Gastrocnemius medialis (tissue), 4 donors: ENCODE measurements around the gene TMEM53. TPM values are rescaled to one million over a fixed set of nuclear protein-coding genes. Genes with fewer than 3 reads are reported as not detected.

Experiments used
- ATAC-seq, 2 donors: fragments of 150-250 bp; one replicate each; pipeline ENCODE4 v1.9.1; 2016
- DNase-seq, 2 donors: peaks; one replicate each; pipeline ENCODE4 v3.0.0-alpha.2; 2019
- H3K27ac ChIP-seq, 4 donors: fragments of 200-600 bp; sonication (generic); 1 replicate in 1 of 4; 2 replicates in 3 of 4; pipeline ENCODE4 v1.5.1; 2016 to 2018; ENCODE audit warnings: mild to moderate bottlenecking in 2 of 4, moderate library complexity in 1 of 4
- H3K27me3 ChIP-seq, 3 donors: fragments of 200-600 bp; sonication (generic) in 2 of 3; 1 replicate in 1 of 3; 2 replicates in 2 of 3; pipeline versions ENCODE4 v1.5.1 to v1.6.0; 2016 to 2019; ENCODE audit warnings: mild to moderate bottlenecking in 1 of 3, moderate library complexity in 1 of 3
- H3K36me3 ChIP-seq, 2 donors: fragments of 200-600 bp; sonication (generic) in 1 of 2; one replicate each; pipeline ENCODE4 v1.5.1; 2017 to 2018
- H3K4me1 ChIP-seq, 2 donors: fragments of 200-600 bp; sonication (generic) in 1 of 2; one replicate each; pipeline ENCODE4 v1.5.1; 2016 to 2017; ENCODE audit warnings: mild to moderate bottlenecking in 2 of 2
- H3K4me3 ChIP-seq, 4 donors: fragments of 200-600 bp; sonication (generic) in 3 of 4; 1 replicate in 1 of 4; 2 replicates in 3 of 4; pipeline ENCODE4 v1.5.1; 2016 to 2019; ENCODE audit warnings: mild to moderate bottlenecking in 2 of 4
- H3K9me3 ChIP-seq, 3 donors: fragments of 200-600 bp; sonication (generic) in 2 of 3; 1 replicate in 1 of 3; 2 replicates in 2 of 3; pipeline ENCODE4 v1.5.1; 2016 to 2019
- CTCF ChIP-seq, 5 experiments: fragments of 450-650 bp in 3 of 5; fragments of 200-600 bp in 2 of 5; sonication (generic) in 2 of 5; IDR thresholded peaks in 4 of 5; conservative IDR thresholded peaks in 1 of 5; 1 replicate in 4 of 5; 2 replicates in 1 of 5; pipeline ENCODE4 v1.5.1; 2016 to 2019; ENCODE audit warnings: antibody characterized with exemption in 5 of 5, mild to moderate bottlenecking in 3 of 5, moderate library complexity in 3 of 5
- POLR2A ChIP-seq, 2 donors: fragments of 450-650 bp; IDR thresholded peaks; one replicate each; pipeline ENCODE4 v1.6.1; 2017; ENCODE audit warnings: antibody characterized with exemption in 2 of 2, mild to moderate bottlenecking in 2 of 2, moderate library complexity in 2 of 2
- in situ Hi-C, 4 donors: fragments of 200-750 bp; cut with MboI; loops; one replicate each; pipeline versions ENCODE4 v1.15.0 to v1.8.0; 2017; ENCODE audit warnings: low sequenced_read_pairs in 4 of 4
- intact Hi-C: fragments of 100-400 bp; cut with DNase I; formaldehyde crosslinking; loops from one replicate; pipeline ENCODE4 v1.15.1; 2023; ENCODE audit warnings: low total_unique reads
- total RNA-seq, 4 donors: library from RNA; depleted of rRNA; stranded (reverse); fragments of >200 nt; gene quantifications; one replicate each; pipeline versions ENCODE4 v1.1.0 to v1.2.3, GENCODE V29; 2016

Gene TMEM53
- total RNA-seq, 4 donors from 2014 or later: 2.6 to 5.9 (median 4.2) TPM

GRCh38 chr1:44616284-44616990 is 57.8 kb downstream of the TMEM53 start:
- in situ Hi-C loops: no loop called here
- Histone ChIP-seq H3K4me3 (peak overlapping the region in 3 of 4 donors; percentile 27 to 48 (median 43)), H3K4me1 (no peaks in the 10 kb centered on the region), H3K9me3 (no peaks in the 10 kb centered on the region), H3K27ac (no peak overlapping the region), H3K36me3 (no peaks in the 10 kb centered on the region), H3K27me3 (peaks cover 14 to 21% (median 17%) of the 10 kb centered on the region in 3 donors)
- intact Hi-C loops: no loop called here
- ATAC-seq: no peak
- TF ChIP-seq POLR2A (IDR thresholded peaks at IDR 0.05) (no peak), CTCF (IDR thresholded peaks at IDR 0.05 in 4 of 5, conservative IDR thresholded peaks at IDR 0.05 in 1 of 5) (no peak)
- DNase-seq: no peak

- TF ChIP-seq CTCF (IDR thresholded peaks at IDR 0.05 in 4 of 5, conservative IDR thresholded peaks at IDR 0.05 in 1 of 5) (no peak), POLR2A (IDR thresholded peaks at IDR 0.05) (no peak)
- DNase-seq: no peak
- Histone ChIP-seq H3K36me3 (no peaks in the 10 kb centered on the region), H3K4me3 (no peak overlapping the region), H3K27ac (no peak overlapping the region), H3K4me1 (no peaks in the 10 kb centered on the region), H3K27me3 (peaks cover 14 to 21% (median 17%) of the 10 kb centered on the region in 3 donors), H3K9me3 (no peaks in the 10 kb centered on the region)
- in situ Hi-C loops: loop anchor here in 1 of 4 donors (5.0 kb wide), 1 partner anchor 38 kb away; no protein-coding TSS in a partner anchor
- intact Hi-C loops: no loop called here
- no peak for ATAC-seq
Observed at GRCh38 chr1:44613941-44614340, 60.3 kb downstream of the TMEM53 start.

GRCh38 chr1:44611866-44612265 is 62.4 kb downstream of the TMEM53 start:
- in situ Hi-C loops (loop anchor here in 1 of 4 donors (5.0 kb wide), 1 partner anchor 40 kb away; no protein-coding TSS in a partner anchor), intact Hi-C loops (no loop called here)
- Histone ChIP-seq H3K9me3 (no peaks in the 10 kb centered on the region), H3K4me3 (no peak overlapping the region), H3K27me3 (peaks cover 8 to 14% (median 12%) of the 10 kb centered on the region in 3 donors), H3K36me3 (no peaks in the 10 kb centered on the region), H3K4me1 (no peaks in the 10 kb centered on the region), H3K27ac (no peak overlapping the region)
- no peak for TF ChIP-seq CTCF (IDR thresholded peaks at IDR 0.05 in 4 of 5, conservative IDR thresholded peaks at IDR 0.05 in 1 of 5)
- ATAC-seq (no peak), DNase-seq (no peak)

- no peaks in the 10 kb centered on the region for H3K4me1 ChIP-seq
- H3K36me3 ChIP-seq: no peaks in the 10 kb centered on the region
- H3K27me3 ChIP-seq: peaks cover 5 to 10% (median 8%) of the 10 kb centered on the region in 3 donors
- H3K4me3 ChIP-seq: no peak overlapping the region
- H3K27ac ChIP-seq: no peak overlapping the region
- TF ChIP-seq POLR2A (IDR thresholded peaks at IDR 0.05) (no peak), CTCF (IDR thresholded peaks at IDR 0.05 in 4 of 5, conservative IDR thresholded peaks at IDR 0.05 in 1 of 5) (no peak)
- in situ Hi-C loops (loop anchor here in 1 of 4 donors (5.0 kb wide), 1 partner anchor 41 kb away; no protein-coding TSS in a partner anchor), intact Hi-C loops (no loop called here)
- DNase-seq (no peak), ATAC-seq (no peak)
- no peaks in the 10 kb centered on the region for H3K9me3 ChIP-seq
Observed at GRCh38 chr1:44611419-44611818, 62.9 kb downstream of the TMEM53 start.
